Measurements from ENCODE around the gene KRT40. TPM values are rescaled to one million over a fixed set of nuclear protein-coding genes. Genes with fewer than 3 reads are reported as not detected.

The KRT40 gene
- not detected for total RNA-seq

DNA sequence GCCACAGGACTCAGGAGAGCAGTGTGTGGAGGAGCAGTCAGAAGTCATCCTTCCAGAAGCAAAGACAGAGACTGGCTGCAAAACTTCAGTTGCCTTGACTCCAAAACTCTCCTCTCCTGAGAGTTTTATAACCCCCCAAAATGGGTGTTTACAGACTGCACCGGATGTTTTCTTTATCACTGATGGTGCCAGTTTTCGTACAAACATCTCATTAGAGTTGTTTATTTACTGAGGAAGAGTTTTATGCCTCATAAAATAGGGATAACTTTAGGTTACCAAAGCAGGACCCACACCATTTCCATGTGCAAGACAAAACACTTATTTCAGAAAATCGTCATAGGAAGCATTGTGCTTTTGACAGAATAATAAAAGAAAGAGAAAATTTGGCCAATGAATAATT lies at the start of gene KRT40:
TSS of gene KRT40 (minus strand) at position 101 of the 400 bp plus-strand sequence. CDS start at position 48, 53 bp downstream.

DNA sequence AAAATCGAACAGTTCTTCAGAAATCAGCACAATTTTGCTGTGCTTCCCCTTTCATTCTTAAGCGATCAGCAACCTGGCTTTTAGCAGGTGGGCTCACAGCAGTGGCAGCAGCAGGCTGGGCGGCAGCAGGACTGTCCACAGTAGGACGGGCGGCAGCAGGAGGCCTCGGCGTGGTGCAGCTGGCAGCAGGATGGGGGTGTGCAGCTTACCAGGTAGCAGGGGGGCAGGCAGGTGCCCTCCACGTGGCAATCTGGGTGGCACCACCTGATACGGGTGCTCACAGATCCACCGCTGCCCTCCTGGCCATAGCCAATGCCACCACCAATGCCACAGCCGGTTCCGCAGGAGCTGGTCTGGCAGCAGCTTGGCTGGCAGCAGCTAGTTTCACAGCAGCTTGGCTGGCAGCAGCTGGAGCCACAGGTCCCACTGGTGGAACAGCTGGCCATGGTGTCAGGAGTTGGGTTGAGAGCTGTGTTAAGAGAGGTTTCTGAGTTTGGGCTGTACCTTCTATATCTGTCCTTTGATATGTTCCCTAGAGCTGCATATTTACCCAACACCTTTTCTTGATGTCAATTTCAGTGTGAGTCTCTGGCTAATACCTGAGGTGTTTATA lies 45.6 kb upstream of the KRT40 start, which contains the start of gene KRTAP1-4:
TSS of gene KRTAP1-4 (minus strand) at position 563 of the 613 bp plus-strand sequence. CDS start at position 446, 117 bp downstream.

DNA sequence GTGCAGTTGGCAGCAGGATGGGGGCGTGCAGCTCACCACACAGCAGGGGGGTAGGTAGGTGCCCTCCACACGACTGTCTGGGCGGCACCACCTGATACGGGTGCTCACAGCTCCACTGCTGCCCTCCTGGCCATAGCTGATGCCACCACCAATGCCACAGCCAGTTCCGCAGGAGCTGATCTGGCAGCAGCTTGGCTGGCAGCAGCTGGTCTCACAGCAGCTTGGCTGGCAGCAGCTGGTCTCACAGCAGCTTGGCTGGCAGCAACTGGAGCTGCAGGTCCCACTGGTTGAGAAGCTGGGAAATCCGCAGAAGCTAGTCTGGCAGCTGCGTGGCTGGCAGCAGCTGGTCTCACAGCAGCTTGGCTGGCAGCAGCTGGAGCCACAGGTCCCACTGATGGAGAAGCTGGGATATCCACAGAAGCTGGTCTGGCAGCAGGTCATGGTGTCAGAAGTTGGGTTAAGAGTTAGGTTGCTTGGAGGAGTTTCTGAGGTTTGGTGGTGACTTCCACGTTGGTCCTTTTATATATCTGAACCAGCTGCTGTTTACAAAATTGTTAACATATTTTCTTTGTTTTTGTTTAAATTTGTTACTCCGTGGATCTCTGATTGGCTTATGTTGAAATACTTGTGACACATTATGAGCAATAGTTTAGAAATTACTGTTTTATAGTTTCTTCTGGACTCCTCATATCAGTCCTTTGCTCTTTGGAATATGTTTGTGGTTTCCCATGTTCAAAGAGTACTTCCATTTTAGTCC lies 42.8 kb upstream of the KRT40 start, which contains the start of gene KRTAP1-5:
TSS of gene KRTAP1-5 (minus strand) at position 494 of the 757 bp plus-strand sequence. CDS start at position 441, 53 bp downstream.

DNA sequence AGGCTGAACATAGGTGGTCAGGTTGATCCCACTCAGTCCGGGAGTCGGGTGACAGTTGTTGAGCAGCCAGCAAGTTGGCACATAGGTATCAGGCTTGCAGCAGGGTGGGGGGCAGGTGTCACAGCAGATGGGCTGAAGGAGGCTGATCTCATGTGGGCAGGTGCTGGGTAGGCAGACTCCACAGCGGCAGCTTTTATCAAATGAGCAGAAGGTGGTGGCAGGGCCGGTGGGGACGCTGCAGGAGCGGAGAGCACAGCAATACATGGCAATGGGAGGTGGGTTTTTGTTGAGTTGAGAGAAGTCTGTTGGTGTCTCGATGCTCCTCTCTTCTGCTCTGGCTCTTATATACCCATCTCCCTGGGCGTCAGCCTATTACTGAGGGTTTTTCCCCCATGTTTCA lies 24.7 kb upstream of the KRT40 start, which contains the start of gene KRTAP3-1:
TSS of gene KRTAP3-1 (minus strand) at position 318 of the 400 bp plus-strand sequence. CDS start at position 264, 54 bp downstream.

DNA sequence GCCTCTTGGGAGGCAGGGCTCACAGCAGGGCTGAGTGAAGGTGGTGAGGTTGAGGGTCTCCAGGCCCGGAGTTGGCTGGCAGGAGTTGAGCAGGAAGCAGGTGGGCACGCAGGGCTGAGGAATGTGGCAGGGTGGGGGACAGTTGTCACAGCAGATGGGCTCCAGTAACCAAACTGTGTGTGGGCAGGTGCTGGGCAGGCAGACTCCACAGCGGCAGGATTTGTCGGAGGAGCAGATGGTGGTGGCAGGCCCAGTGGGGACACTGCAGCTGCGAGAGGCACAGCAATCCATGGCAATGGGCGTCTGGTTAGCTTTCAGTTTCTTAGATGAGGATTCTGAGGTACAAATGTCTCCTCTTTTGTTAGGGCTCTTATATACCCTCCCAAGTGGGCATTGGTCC lies 15.4 kb upstream of the KRT40 start, which contains the start of gene KRTAP3-2:
TSS of gene KRTAP3-2 (minus strand) at position 344 of the 400 bp plus-strand sequence. CDS start at position 291, 53 bp downstream.

DNA sequence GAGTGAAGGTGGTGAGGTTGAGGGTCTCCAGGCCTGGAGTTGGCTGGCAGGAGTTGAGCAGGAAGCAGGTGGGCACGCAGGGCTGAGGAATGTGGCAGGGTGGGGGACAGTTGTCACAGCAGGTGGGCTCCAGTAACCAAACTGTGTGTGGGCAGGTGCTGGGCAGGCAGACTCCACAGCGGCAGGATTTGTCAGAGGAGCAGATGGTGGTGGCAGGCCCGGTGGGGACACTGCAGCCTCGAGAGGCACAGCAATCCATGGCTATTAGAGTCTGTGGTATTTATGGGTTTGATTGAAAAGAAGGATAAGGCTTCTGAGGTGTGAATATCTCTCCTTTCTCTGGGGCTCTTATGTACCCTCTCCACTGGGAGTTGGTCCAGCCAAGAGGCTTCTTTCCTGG lies 9.7 kb upstream of the KRT40 start, which contains the start of gene KRTAP3-3:
TSS of gene KRTAP3-3 (minus strand) at position 326 of the 400 bp plus-strand sequence. CDS start at position 259, 67 bp downstream.

DNA sequence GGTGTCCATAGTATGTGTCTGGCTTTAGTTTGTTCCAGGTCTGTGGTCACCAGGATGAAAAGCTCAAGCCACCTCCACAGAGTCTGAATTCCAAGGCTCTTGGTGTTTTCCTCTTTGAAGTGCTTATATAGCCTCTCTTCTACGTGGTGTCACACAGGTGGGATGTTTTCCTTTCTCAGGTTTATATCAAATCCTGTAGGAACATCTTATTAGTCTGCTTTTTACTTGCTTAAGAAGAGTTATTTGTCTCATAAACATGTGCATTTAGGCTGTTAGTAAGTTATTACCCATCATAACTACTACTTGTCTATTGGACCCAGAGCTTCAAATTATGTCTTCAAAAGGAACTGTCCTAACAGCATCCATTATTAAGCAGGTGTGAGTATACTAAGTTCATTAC lies 17.3 kb downstream of the KRT40 start, which contains the start of gene KRT39:
TSS of gene KRT39 (minus strand) at position 101 of the 400 bp plus-strand sequence. CDS start at position 9, 92 bp downstream.

DNA sequence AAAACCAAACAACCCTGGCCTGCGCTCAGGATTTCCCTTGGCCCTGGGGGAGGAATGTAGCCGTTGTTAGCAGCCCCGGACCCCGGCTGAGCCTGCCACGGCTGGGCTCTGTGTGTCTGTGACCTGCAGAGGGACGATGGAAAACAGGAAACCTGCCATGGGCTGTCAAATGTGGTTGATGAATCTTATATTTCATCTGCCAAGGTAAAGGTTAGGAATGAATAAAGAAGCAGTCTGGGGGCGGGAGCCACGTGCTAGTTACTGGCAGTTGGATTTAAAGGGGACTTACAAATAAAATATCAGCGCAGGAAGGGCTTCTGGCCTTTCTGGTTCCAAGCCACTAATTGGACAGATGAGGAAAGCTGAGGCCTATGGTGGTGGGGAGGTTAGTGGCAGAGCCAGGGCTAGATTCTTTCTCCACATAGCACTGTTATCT lies 46.7 kb downstream of the KRT40 start, which contains the start of gene KRT23:
TSS of gene KRT23 (minus strand) at position 263 of the 436 bp plus-strand sequence. CDS start 1,043 bp downstream, outside the sequence.

Small RNAs within 50 kb of the gene (small RNA-seq; reads per million reads assigned to genes)
- gene KRTAP3-4P (ENCODE audit: low replicate concordance) = not detected

Other genes starting within 250 kb of the KRT40 start
- not detected for gene KRT25, start 229.0 kb downstream of the KRT40 start, total RNA-seq
- gene KRT26, start 212.1 kb downstream of the KRT40 start, total RNA-seq = not detected
- not detected for gene KRT27, start 201.8 kb downstream of the KRT40 start, total RNA-seq
- not detected for gene KRT28, start 184.4 kb downstream of the KRT40 start, total RNA-seq
- 2.8 TPM for gene KRT10, start 161.7 kb downstream of the KRT40 start, total RNA-seq
- not detected for gene KRT12, start 117.1 kb downstream of the KRT40 start, total RNA-seq
- not detected for gene KRT20, start 99.1 kb downstream of the KRT40 start, total RNA-seq
- not detected for gene KRT23, start 46.7 kb downstream of the KRT40 start, total RNA-seq
- not detected for gene KRT39, start 17.4 kb downstream of the KRT40 start, total RNA-seq
- not detected for gene KRTAP3-3, start 9.8 kb upstream of the KRT40 start, total RNA-seq
- not detected for gene KRTAP3-2, start 15.6 kb upstream of the KRT40 start, total RNA-seq
- gene KRTAP3-1, start 24.8 kb upstream of the KRT40 start, total RNA-seq = not detected
- not detected for gene KRTAP1-5, start 42.9 kb upstream of the KRT40 start, total RNA-seq
- gene KRTAP1-4, start 45.9 kb upstream of the KRT40 start, total RNA-seq = not detected
- gene KRTAP1-3, start 50.5 kb upstream of the KRT40 start, total RNA-seq = not detected
- not detected for gene KRTAP1-1, start 57.1 kb upstream of the KRT40 start, total RNA-seq
- gene KRTAP2-1, start 63.0 kb upstream of the KRT40 start, total RNA-seq = not detected
- not detected for gene KRTAP2-2, start 70.9 kb upstream of the KRT40 start, total RNA-seq
- not detected for gene KRTAP2-3, start 75.8 kb upstream of the KRT40 start, total RNA-seq
- gene KRTAP2-4, start 81.6 kb upstream of the KRT40 start, total RNA-seq = not detected
- not detected for gene KRTAP4-7, start 99.8 kb upstream of the KRT40 start, total RNA-seq
- not detected for gene KRTAP4-8, start 113.8 kb upstream of the KRT40 start, total RNA-seq
- not detected for gene KRTAP4-16, start 117.9 kb upstream of the KRT40 start, total RNA-seq
- not detected for gene KRTAP4-9, start 121.1 kb upstream of the KRT40 start, total RNA-seq
- not detected for gene KRTAP4-11, start 134.0 kb upstream of the KRT40 start, total RNA-seq
- gene KRTAP4-12, start 139.9 kb upstream of the KRT40 start, total RNA-seq = not detected
- gene KRTAP4-6, start 156.2 kb upstream of the KRT40 start, total RNA-seq = not detected
- not detected for gene KRTAP4-5, start 165.5 kb upstream of the KRT40 start, total RNA-seq
- not detected for gene KRTAP4-4, start 176.4 kb upstream of the KRT40 start, total RNA-seq
- gene KRTAP4-3, start 183.9 kb upstream of the KRT40 start, total RNA-seq = not detected
- not detected for gene KRTAP4-2, start 193.9 kb upstream of the KRT40 start, total RNA-seq
- not detected for gene KRTAP4-1, start 200.6 kb upstream of the KRT40 start, total RNA-seq
- not detected for gene KRTAP9-1, start 205.6 kb upstream of the KRT40 start, total RNA-seq
- not detected for gene KRTAP9-2, start 242.3 kb upstream of the KRT40 start, total RNA-seq
- gene KRTAP9-3, start 248.1 kb upstream of the KRT40 start, total RNA-seq = not detected

Measured in parietal lobe (tissue), 2 donors.